ENCODE results near the gene LGSN. TPM values are rescaled to one million over a fixed set of nuclear protein-coding genes. Genes with fewer than 3 reads are reported as not detected.

LGSN gene
- total and polyA plus RNA-seq, 2 experiments from 2014 or later: 0.15 to 0.45 TPM

DNA sequence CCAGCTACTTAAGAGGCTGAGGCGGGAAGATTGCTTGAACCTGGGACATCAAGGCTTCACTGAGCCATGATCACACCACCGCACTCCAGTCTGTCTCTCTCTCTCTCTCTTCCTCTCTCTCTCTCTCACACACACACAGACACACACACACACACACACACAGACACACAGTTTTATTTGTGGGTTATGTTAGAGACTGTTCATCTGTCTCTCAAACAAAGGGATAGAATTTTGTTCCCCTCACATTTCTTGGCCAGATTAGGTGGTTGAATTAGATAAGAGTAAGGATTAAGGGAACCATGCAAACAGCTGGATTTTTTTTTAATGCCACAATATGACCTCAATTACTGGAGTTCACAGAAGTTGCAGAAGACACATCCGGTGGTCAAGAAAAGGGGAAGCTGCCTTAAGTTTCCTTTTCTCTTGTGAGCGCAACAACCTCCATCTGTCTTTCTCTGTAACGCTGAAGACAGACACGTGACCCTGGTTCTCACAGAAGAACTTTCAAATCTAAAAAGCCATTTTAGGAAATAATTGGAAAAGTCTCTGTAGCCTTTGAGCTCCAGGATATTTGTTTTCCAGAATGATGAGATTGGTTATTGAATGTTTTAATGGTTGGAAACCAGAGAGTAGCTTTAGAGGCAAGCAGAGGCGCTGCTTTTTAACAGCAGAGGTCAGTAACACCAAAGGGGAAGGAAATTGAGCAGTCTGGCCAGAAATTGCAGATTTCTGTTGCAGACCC, 32.9 kb upstream of the LGSN start:
- H3K4me1 ChIP-seq (ENCODE audit: insufficient read depth): no peaks in the 10 kb centered on the region
- no peaks in the 10 kb centered on the region for H3K27me3 ChIP-seq (ENCODE audit: insufficient read depth)
- peak; percentile 52 for DNase-seq (ENCODE audit: low spot score)
- Mint-ChIP-seq H3K9me3 (peaks cover 13% of the 10 kb centered on the region), H3K27me3 (ENCODE audit: insufficient read depth, low read depth, poor library complexity) (no peaks in the 10 kb centered on the region), H3K27ac (no peak overlapping the region), H3K4me1 (no peaks in the 10 kb centered on the region), H3K36me3 (ENCODE audit: low read depth) (no peaks in the 10 kb centered on the region; the same call in 2 of the 3 replicates), H3K4me3 (no peak overlapping the region)
- H4K20me1 ChIP-seq (replicated peaks; ENCODE audit: insufficient read depth): no peaks in the 10 kb centered on the region
- H3K79me2 ChIP-seq (replicated peaks; ENCODE audit: insufficient read depth): no peaks in the 10 kb centered on the region
- H3K9me2 ChIP-seq (ENCODE audit: insufficient read depth): no peaks in the 10 kb centered on the region
- H3K36me3 ChIP-seq (ENCODE audit: insufficient read depth): no peaks in the 10 kb centered on the region
- peak; percentile 83 for ATAC-seq
- TF ChIP-seq CTCF (conservative IDR thresholded peaks at IDR 0.05; ENCODE audit: low read depth in 2 of 2) (peak; percentile 62 to 79), ETS1 (IDR thresholded peaks at IDR 0.05) (no peak)
- H2AFZ ChIP-seq: peak overlapping the region; percentile 8; the same call in 1 of the 2 replicates
- no peak overlapping the region for H3K4me3 ChIP-seq
- no peak overlapping the region for H3K4me2 ChIP-seq
- no peak overlapping the region for H3K27ac ChIP-seq (ENCODE audit: low read depth)
- no peaks in the 10 kb centered on the region for H3F3A ChIP-seq (replicated peaks; ENCODE audit: low read depth)

DNA sequence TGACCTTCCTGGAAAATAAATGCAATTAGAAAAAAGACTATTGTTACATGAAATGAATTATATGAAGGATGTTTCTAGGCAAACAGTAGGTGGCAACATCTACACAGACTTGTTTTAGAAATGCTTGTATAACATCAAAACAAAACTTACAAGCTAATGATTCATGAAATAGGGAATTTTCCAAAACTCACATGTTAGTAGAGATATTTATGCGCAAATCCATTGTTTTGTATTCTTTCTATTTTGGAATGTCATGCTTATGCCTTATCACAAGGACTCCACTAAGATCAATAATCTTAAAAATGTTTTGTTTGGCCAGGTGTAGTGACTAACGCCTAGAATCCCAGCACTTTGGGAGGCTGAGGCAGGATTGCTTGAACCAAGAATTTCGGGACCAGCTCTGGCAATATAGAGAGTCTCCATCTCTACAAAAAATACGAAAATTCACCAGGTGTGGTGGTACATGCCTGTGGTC, 32.3 kb upstream of the LGSN start:
- Mint-ChIP-seq H3K27me3 (ENCODE audit: insufficient read depth, low read depth, poor library complexity) (no peaks in the 10 kb centered on the region), H3K4me3 (no peak overlapping the region), H3K9me3 (peaks cover 13% of the 10 kb centered on the region), H3K36me3 (ENCODE audit: low read depth) (no peaks in the 10 kb centered on the region; the same call in 2 of the 3 replicates), H3K27ac (no peak overlapping the region), H3K4me1 (no peaks in the 10 kb centered on the region)
- H4K20me1 ChIP-seq (replicated peaks; ENCODE audit: insufficient read depth): no peaks in the 10 kb centered on the region
- H3K79me2 ChIP-seq (replicated peaks; ENCODE audit: insufficient read depth): no peaks in the 10 kb centered on the region
- H3F3A ChIP-seq (replicated peaks; ENCODE audit: low read depth): no peaks in the 10 kb centered on the region
- DNase-seq (ENCODE audit: low spot score): peak; percentile 4
- no peak overlapping the region for H3K4me3 ChIP-seq
- no peaks in the 10 kb centered on the region for H3K9me2 ChIP-seq (ENCODE audit: insufficient read depth)
- no peaks in the 10 kb centered on the region for H3K36me3 ChIP-seq (ENCODE audit: insufficient read depth)
- 0 out of 2 replicates have a peak overlapping the region, but pooled peaks have one; percentile 8 for H2AFZ ChIP-seq
- H3K4me1 ChIP-seq (ENCODE audit: insufficient read depth): no peaks in the 10 kb centered on the region
- H3K27me3 ChIP-seq (ENCODE audit: insufficient read depth): no peaks in the 10 kb centered on the region
- H3K4me2 ChIP-seq: no peak overlapping the region
- no peak for ATAC-seq
- H3K27ac ChIP-seq (ENCODE audit: low read depth): no peak overlapping the region
- peak in 1 of 2 experiments; percentile 36; a peak in 3 of 4 replicates for TF ChIP-seq CTCF (conservative IDR thresholded peaks at IDR 0.05; ENCODE audit: low read depth in 2 of 2)
- TF ChIP-seq ETS1 (IDR thresholded peaks at IDR 0.05): no peak

All from GM23338 (cell line).